H1 (cell line): ENCODE results near the gene DISC1. TPM values are rescaled to one million over a fixed set of nuclear protein-coding genes. Genes with fewer than 3 reads are reported as not detected.
A peak's percentile ranks its signal among the peaks of the same experiment; 100 is the strongest.

Experiments
- CTCF ChIA-PET: fragments of 300-600 bp; sonication (Branson Sonifier 250); formaldehyde crosslinking; loops from one replicate; lab custom pipeline; 2021; ENCODE audit not compliant: partially characterized antibody; lab: Charles Lee
- POLR2A ChIA-PET: fragments of 300-600 bp; sonication (Branson Sonifier 250); formaldehyde crosslinking; loops from one replicate; lab custom pipeline; 2021; ENCODE audit warnings: inconsistent platforms; ENCODE audit not compliant: partially characterized antibody; lab: Charles Lee
- DNase-seq, 2 experiments: peaks; one replicate each; pipeline versions ENCODE4 v3.0.0 to v3.0.0-alpha.2; 2010 to 2022; ENCODE audit warnings: low spot score in 2 of 2, low read depth in 1 of 2, mixed read lengths in 1 of 2
- FAIRE-seq: peaks from 2 replicates; lab custom pipeline; 2011; peaks lifted over from hg19 to GRCh38; lab: Jason Lieb, UNC
- H2AFZ ChIP-seq: 2 replicates; pipeline ENCODE4 v1.8.1; 2012; ENCODE audit warnings: low read length, inconsistent platforms
- H2AK5ac ChIP-seq: 2 replicates; pipeline ENCODE4 v1.6.1; 2013; ENCODE audit warnings: low read depth, low read length
- H2BK120ac ChIP-seq: replicated peaks from 2 replicates; pipeline ENCODE3; 2013; ENCODE audit warnings: low read depth, low read length, inconsistent platforms
- H2BK12ac ChIP-seq: 2 replicates; pipeline ENCODE4 v1.6.1; 2013; ENCODE audit warnings: low read depth, low read length
- H2BK15ac ChIP-seq: 2 replicates; pipeline ENCODE4 v1.6.1; 2013; ENCODE audit warnings: low read length
- H2BK20ac ChIP-seq: 2 replicates; pipeline ENCODE4 v1.6.1; 2013; ENCODE audit warnings: low read length
- H2BK5ac ChIP-seq: 2 replicates; pipeline ENCODE4 v1.6.1; 2013; ENCODE audit warnings: low read depth, low read length
- H3K14ac ChIP-seq: 2 replicates; pipeline ENCODE4 v1.6.1; 2013; ENCODE audit warnings: inconsistent platforms; ENCODE audit not compliant: insufficient read length
- H3K18ac ChIP-seq: 2 replicates; pipeline ENCODE4 v1.6.1; 2013; ENCODE audit warnings: low read length; ENCODE audit errors: extremely low read depth
- H3K23ac ChIP-seq: 2 replicates; pipeline ENCODE4 v1.6.1; 2013; ENCODE audit warnings: inconsistent platforms; ENCODE audit not compliant: insufficient read length
- H3K23me2 ChIP-seq: 2 replicates; pipeline ENCODE4 v1.6.1; 2013; ENCODE audit warnings: low read depth, low read length
- H3K27ac ChIP-seq: 2 replicates; pipeline ENCODE4 v1.6.1; 2011; ENCODE audit warnings: low read depth, low read length, inconsistent platforms
- H3K27me3 ChIP-seq, 4 experiments: replicated peaks in 1 of 4; 1 replicate in 1 of 4; 2 replicates in 3 of 4; pipeline versions ENCODE4 v1.6.1 to v1.8.1; 2011 to 2013; ENCODE audit warnings: low read length in 3 of 4, mild to moderate bottlenecking in 3 of 4, inconsistent platforms in 2 of 4, mixed read lengths in 2 of 4, moderate library complexity in 1 of 4; ENCODE audit not compliant: control insufficient read depth in 3 of 4, insufficient read depth in 3 of 4; ENCODE audit errors: extremely low read depth in 1 of 4
- H3K36me3 ChIP-seq, 4 experiments: 2 replicates each; pipeline versions ENCODE4 v1.6.1 to v1.8.1; 2011 to 2013; ENCODE audit warnings: mild to moderate bottlenecking in 4 of 4, low read length in 3 of 4, moderate library complexity in 2 of 4, control low read depth in 1 of 4, inconsistent platforms in 1 of 4; ENCODE audit not compliant: insufficient read depth in 4 of 4, control insufficient read depth in 2 of 4
- H3K4ac ChIP-seq: replicated peaks from 2 replicates; pipeline ENCODE3; 2013; ENCODE audit warnings: low read length, low read depth, mixed read lengths, inconsistent platforms; ENCODE audit not compliant: insufficient read length
- H3K4me1 ChIP-seq, 4 experiments: replicated peaks in 1 of 4; 1 replicate in 1 of 4; 2 replicates in 3 of 4; pipeline versions ENCODE4 v1.6.1 to v1.8.1; 2011 to 2013; ENCODE audit warnings: low read length in 3 of 4, inconsistent platforms in 2 of 4, mixed read lengths in 1 of 4; ENCODE audit not compliant: insufficient read depth in 4 of 4, control insufficient read depth in 3 of 4
- H3K4me2 ChIP-seq, 2 experiments: 2 replicates each; pipeline versions ENCODE4 v1.6.1 to v1.8.1; 2011 to 2013; ENCODE audit warnings: low read depth in 2 of 2, low read length in 2 of 2, control low read depth in 1 of 2, inconsistent platforms in 1 of 2, mild to moderate bottlenecking in 1 of 2; ENCODE audit not compliant: insufficient read depth in 1 of 2
- H3K4me3 ChIP-seq, 4 experiments: fragments of 200-600, 300-600 bp in 1 of 4; sonication (generic), shearing (Covaris generic), sonication (Bioruptor Twin) in 1 of 4; 2 replicates each; pipeline versions ENCODE4 v1.5.1 to v1.8.1; 2011 to 2016; ENCODE audit warnings: low read length in 4 of 4, low read depth in 3 of 4, control low read depth in 2 of 4, inconsistent platforms in 2 of 4, mild to moderate bottlenecking in 2 of 4, mixed read lengths in 1 of 4, moderate library complexity in 1 of 4; ENCODE audit not compliant: insufficient read depth in 2 of 4; ENCODE audit errors: extremely low read depth in 1 of 4
- H3K56ac ChIP-seq: replicated peaks from 2 replicates; pipeline ENCODE3; 2013; ENCODE audit warnings: low read depth, mild to moderate bottlenecking, mixed read lengths, low read length, inconsistent platforms; ENCODE audit not compliant: insufficient read length
- H3K79me1 ChIP-seq: 2 replicates; pipeline ENCODE4 v1.6.1; 2013; ENCODE audit warnings: low read depth, low read length, control low read depth
- H3K79me2 ChIP-seq, 2 experiments: 2 replicates each; pipeline versions ENCODE4 v1.6.1 to v1.8.1; 2012 to 2013; ENCODE audit warnings: low read length in 2 of 2, mild to moderate bottlenecking in 2 of 2, inconsistent platforms in 1 of 2; ENCODE audit not compliant: insufficient read depth in 2 of 2, control insufficient read depth in 1 of 2
- H3K9ac ChIP-seq, 4 experiments: replicated peaks in 1 of 4; 1 replicate in 1 of 4; 2 replicates in 3 of 4; pipeline versions ENCODE4 v1.6.1 to v1.8.1; 2011 to 2013; ENCODE audit warnings: low read depth in 3 of 4, low read length in 3 of 4, control low read depth in 2 of 4, mild to moderate bottlenecking in 2 of 4, moderate library complexity in 2 of 4, inconsistent platforms in 1 of 4; ENCODE audit errors: extremely low read depth in 1 of 4
- H3K9me3 ChIP-seq, 2 experiments: 2 replicates each; pipeline versions ENCODE4 v1.6.1 to v1.8.1; 2012 to 2013; ENCODE audit warnings: mild to moderate bottlenecking in 2 of 2, moderate library complexity in 2 of 2, control low read depth in 1 of 2, inconsistent platforms in 1 of 2, low read depth in 1 of 2, low read length in 1 of 2, mixed read lengths in 1 of 2; ENCODE audit not compliant: insufficient read depth in 2 of 2
- H4K20me1 ChIP-seq, 2 experiments: replicated peaks in 1 of 2; 2 replicates each; pipeline versions ENCODE3 to v1.8.1; 2011 to 2013; ENCODE audit warnings: inconsistent platforms in 2 of 2, low read length in 2 of 2, mild to moderate bottlenecking in 1 of 2; ENCODE audit not compliant: insufficient read depth in 2 of 2, control insufficient read depth in 1 of 2
- H4K5ac ChIP-seq: 2 replicates; pipeline ENCODE4 v1.6.1; 2013; ENCODE audit warnings: low read length, low read depth, mixed read lengths, inconsistent platforms; ENCODE audit not compliant: insufficient read length
- H4K8ac ChIP-seq: 2 replicates; pipeline ENCODE4 v1.8.0; 2013; ENCODE audit warnings: mild to moderate bottlenecking, moderate library complexity, low read length, inconsistent platforms; ENCODE audit not compliant: insufficient read depth; ENCODE audit errors: extremely low read depth
- H4K91ac ChIP-seq: replicated peaks from 2 replicates; pipeline ENCODE3; 2013; ENCODE audit warnings: low read length, mixed read lengths, inconsistent platforms; ENCODE audit not compliant: insufficient read length
- KDM5A ChIP-seq: fragments of 200-600 bp; IDR thresholded peaks from 2 replicates; pipeline ENCODE4 v1.7.1; 2012; ENCODE audit warnings: mild to moderate bottlenecking, low read length, inconsistent platforms, mixed read lengths
- MAFK ChIP-seq: IDR thresholded peaks from 2 replicates; pipeline ENCODE4 v1.6.1; 2012; ENCODE audit warnings: low read depth, mild to moderate bottlenecking, improper control_type of control experiment, low read length
- RBBP5 ChIP-seq: IDR thresholded peaks from 2 replicates; pipeline ENCODE4 v1.7.1; 2012; ENCODE audit warnings: low read depth, mild to moderate bottlenecking, inconsistent platforms, low read length, moderate library complexity, borderline replicate concordance
- WGBS, 2 experiments: shearing (Covaris generic) in 1 of 2; methylation state at CpG; one replicate each; pipeline versions ENCODE4 v1.1.6 to v1.1.7; 2013 to 2015; ENCODE audit warnings: low lambda C conversion rate in 2 of 2, mixed read lengths in 2 of 2, inconsistent platforms in 1 of 2, low coverage in 1 of 2, missing lambda C conversion rate in 1 of 2; ENCODE audit not compliant: insufficient replicate concordance in 2 of 2, insufficient coverage in 1 of 2, insufficient read length in 1 of 2; ENCODE audit errors: extremely low coverage in 1 of 2, missing lambda C conversion rate in 1 of 2; 5-methylcytosine and 5-hydroxymethylcytosine counted together
- polyA plus RNA-seq, 7 experiments: library from polyadenylated mRNA; depleted of rRNA in 3 of 7; stranded (reverse) in 5 of 7; unstranded in 2 of 7; fragments of >200 nt in 5 of 7; fragments of 200-250 nt in 2 of 7; gene quantifications; 1 replicate in 5 of 7; 2 replicates in 1 of 7; 4 replicates in 1 of 7; pipeline versions ENCODE4 v1.2.1 to v1.2.3, GENCODE V29; 2011 to 2013; ENCODE audit warnings: missing spikeins in 2 of 7, mixed read lengths in 2 of 7
- total RNA-seq: library from RNA; stranded (reverse); fragmentation: NEBNext Ultra II Directional; extraction: Animal tissue kit (Norgen Biotek cat#: 25700); gene quantifications from 2 replicates; pipeline ENCODE4 v1.2.1, GENCODE V29; 2021

DISC1 gene
- total and polyA plus RNA-seq, 2 of the 8 experiments (the other 6 are each of a cell fraction or from before 2014, with no cell fraction given), result 1.1 to 3.5 TPM

DNA sequence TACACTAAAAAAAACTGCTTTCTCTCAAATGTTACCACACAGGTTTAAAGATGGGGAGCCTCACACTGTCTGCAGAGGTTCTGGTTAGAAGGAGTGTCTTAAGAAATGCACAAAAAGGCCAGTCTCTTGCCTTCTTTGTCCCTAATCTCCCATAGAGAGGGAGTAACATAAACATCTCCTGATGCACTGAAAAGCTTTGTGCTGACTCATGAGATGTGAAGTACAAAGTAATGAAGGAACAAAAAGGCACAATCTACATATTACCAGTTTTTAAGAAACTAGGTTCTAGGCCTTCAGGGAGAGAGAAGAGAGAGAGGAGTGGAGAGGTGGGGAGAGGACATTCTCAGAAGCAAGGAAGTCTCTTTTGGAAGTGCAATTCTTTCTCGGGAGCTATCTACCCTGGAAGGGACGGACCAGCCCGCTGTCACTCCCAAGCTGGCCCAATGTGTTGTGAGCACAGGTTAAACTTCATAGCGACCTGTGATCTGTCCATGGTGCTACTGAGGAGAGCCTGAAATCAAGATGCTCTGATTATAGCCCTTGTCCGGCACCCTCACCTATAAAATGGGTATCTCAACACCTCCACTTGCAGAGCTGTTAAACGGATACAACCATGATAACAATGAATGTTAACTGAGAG is 458.1 kb downstream of the DISC1 start:
- CTCF ChIA-PET, result no interaction called here
- TF ChIP-seq MAFK (peak; percentile 85), RBBP5 (no peak), KDM5A (no peak)

More for the DNA sequence above, 458.1 kb downstream of the DISC1 start:
- H4K8ac ChIP-seq, result no peak overlapping the region
- H3K9ac ChIP-seq, result no peak overlapping the region
- no peak overlapping the region for H3K27ac ChIP-seq
- no peaks in the 10 kb centered on the region for H3K27me3 ChIP-seq
- H3K9me3 ChIP-seq, result no peaks in the 10 kb centered on the region
- peaks cover 0 to 4% (median 0%) of the 10 kb centered on the region in 4 experiments; a peak in 2 of 7 replicates for H3K4me1 ChIP-seq
- H3K4me2 ChIP-seq, result no peak overlapping the region; a peak in 1 of 4 replicates
- H2BK20ac ChIP-seq, result 0 out of 2 replicates have a peak overlapping the region, but pooled peaks have one; percentile 22
- H3K4me3 ChIP-seq, result no peak overlapping the region
- no peaks in the 10 kb centered on the region for H3K79me2 ChIP-seq
- H3K56ac ChIP-seq, result no peak overlapping the region
- 65% methylated on average over 6 of the region's 6 CpGs; no CpG with 5 or more reads in 1 of the 2 experiments for WGBS, 2 experiments
- no peak overlapping the region for H2BK120ac ChIP-seq
- no peak overlapping the region for H4K91ac ChIP-seq
- no peaks in the 10 kb centered on the region for H3K36me3 ChIP-seq
- H2AFZ ChIP-seq, result no peak overlapping the region
- FAIRE-seq, result peak; percentile 71
- H2BK15ac ChIP-seq, result no peak overlapping the region
- peak; percentile 13 to 72 for DNase-seq
- no peak overlapping the region for H2BK5ac ChIP-seq
- no peak overlapping the region for H3K18ac ChIP-seq
- H3K23me2 ChIP-seq, result no peaks in the 10 kb centered on the region
- no peaks in the 10 kb centered on the region for H3K79me1 ChIP-seq
- no peak overlapping the region for H2BK12ac ChIP-seq
- no peak overlapping the region for H3K23ac ChIP-seq
- H3K4ac ChIP-seq, result no peak overlapping the region
- H4K5ac ChIP-seq, result no peak overlapping the region
- H3K14ac ChIP-seq, result no peak overlapping the region
- POLR2A ChIA-PET, result no interaction called here
- H2AK5ac ChIP-seq, result no peak overlapping the region
- no peaks in the 10 kb centered on the region for H4K20me1 ChIP-seq
